Ishikawa (cell line): ENCODE results near the gene HPS3.

Experiments used
- CREB1 ChIP-seq: IDR thresholded peaks from 2 replicates; pipeline ENCODE4 v1.6.1; 2012; ENCODE audit warnings: low read depth
- EP300 ChIP-seq: IDR thresholded peaks from 2 replicates; pipeline ENCODE4 v1.6.1; 2012; ENCODE audit warnings: borderline replicate concordance
- FOXM1 ChIP-seq: IDR thresholded peaks from 2 replicates; pipeline ENCODE4 v1.6.1; 2012; ENCODE audit warnings: low read depth, borderline replicate concordance
- TAF1 ChIP-seq: IDR thresholded peaks from 2 replicates; pipeline ENCODE4 v1.6.1; 2012; ENCODE audit warnings: low read depth, mild to moderate bottlenecking
- TF ChIP-seq, protein P1 (sequence below): IDR thresholded peaks from 2 replicates; pipeline ENCODE4 v1.6.1; 2012
- TF ChIP-seq, protein P2 (sequence below): IDR thresholded peaks from 2 replicates; pipeline ENCODE4 v1.6.1; 2012; ENCODE audit warnings: low read depth, mild to moderate bottlenecking
- TF ChIP-seq, protein P3 (sequence below): IDR thresholded peaks from 2 replicates; pipeline ENCODE4 v1.6.1; 2012

DNA sequence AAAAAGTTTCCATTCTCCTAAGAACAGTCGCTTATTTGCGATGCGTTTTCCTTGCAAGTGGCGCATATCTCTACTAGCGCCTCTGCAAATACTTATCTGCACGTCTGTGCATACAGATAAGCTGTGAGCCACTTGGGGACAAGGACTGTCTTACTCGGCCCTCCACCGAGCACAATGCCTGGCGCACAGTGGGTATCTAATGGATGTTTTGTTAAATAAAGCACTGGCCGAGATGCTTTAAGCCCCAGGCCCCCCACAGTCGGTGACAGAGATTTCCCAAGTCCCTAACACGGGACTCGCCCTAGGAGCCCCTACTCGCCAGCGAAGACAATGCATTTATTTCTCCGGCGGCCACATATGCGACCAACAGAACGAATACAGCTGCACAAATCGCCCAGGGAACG, 43.6 kb upstream of the HPS3 start:
- TF ChIP-seq FOXM1 (no peak), EP300 (no peak), CREB1 (no peak), TAF1 (no peak)
- TF ChIP-seq, protein P1, sequence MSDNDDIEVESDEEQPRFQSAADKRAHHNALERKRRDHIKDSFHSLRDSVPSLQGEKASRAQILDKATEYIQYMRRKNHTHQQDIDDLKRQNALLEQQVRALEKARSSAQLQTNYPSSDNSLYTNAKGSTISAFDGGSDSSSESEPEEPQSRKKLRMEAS: no peak
- TF ChIP-seq, protein P2, sequence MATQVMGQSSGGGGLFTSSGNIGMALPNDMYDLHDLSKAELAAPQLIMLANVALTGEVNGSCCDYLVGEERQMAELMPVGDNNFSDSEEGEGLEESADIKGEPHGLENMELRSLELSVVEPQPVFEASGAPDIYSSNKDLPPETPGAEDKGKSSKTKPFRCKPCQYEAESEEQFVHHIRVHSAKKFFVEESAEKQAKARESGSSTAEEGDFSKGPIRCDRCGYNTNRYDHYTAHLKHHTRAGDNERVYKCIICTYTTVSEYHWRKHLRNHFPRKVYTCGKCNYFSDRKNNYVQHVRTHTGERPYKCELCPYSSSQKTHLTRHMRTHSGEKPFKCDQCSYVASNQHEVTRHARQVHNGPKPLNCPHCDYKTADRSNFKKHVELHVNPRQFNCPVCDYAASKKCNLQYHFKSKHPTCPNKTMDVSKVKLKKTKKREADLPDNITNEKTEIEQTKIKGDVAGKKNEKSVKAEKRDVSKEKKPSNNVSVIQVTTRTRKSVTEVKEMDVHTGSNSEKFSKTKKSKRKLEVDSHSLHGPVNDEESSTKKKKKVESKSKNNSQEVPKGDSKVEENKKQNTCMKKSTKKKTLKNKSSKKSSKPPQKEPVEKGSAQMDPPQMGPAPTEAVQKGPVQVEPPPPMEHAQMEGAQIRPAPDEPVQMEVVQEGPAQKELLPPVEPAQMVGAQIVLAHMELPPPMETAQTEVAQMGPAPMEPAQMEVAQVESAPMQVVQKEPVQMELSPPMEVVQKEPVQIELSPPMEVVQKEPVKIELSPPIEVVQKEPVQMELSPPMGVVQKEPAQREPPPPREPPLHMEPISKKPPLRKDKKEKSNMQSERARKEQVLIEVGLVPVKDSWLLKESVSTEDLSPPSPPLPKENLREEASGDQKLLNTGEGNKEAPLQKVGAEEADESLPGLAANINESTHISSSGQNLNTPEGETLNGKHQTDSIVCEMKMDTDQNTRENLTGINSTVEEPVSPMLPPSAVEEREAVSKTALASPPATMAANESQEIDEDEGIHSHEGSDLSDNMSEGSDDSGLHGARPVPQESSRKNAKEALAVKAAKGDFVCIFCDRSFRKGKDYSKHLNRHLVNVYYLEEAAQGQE: no peak
- TF ChIP-seq, protein P3, sequence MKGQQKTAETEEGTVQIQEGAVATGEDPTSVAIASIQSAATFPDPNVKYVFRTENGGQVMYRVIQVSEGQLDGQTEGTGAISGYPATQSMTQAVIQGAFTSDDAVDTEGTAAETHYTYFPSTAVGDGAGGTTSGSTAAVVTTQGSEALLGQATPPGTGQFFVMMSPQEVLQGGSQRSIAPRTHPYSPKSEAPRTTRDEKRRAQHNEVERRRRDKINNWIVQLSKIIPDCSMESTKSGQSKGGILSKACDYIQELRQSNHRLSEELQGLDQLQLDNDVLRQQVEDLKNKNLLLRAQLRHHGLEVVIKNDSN: no peak
